HG03103 (cell line): ENCODE data around the gene CDH16.
"Not testable (repeated sequence)": the region's sequence is repeated elsewhere in the genome, so short reads cannot be mapped to it uniquely, and the experiment has no call there.

ENCODE experiments used
- ATAC-seq: cut with Tn5 transposase; IDR thresholded peaks from one replicate; pipeline ENCODE4 v1.9.1; 2021; ENCODE audit warnings: low read depth; ENCODE audit not compliant: unreplicated experiment

CDH16 gene

DNA sequence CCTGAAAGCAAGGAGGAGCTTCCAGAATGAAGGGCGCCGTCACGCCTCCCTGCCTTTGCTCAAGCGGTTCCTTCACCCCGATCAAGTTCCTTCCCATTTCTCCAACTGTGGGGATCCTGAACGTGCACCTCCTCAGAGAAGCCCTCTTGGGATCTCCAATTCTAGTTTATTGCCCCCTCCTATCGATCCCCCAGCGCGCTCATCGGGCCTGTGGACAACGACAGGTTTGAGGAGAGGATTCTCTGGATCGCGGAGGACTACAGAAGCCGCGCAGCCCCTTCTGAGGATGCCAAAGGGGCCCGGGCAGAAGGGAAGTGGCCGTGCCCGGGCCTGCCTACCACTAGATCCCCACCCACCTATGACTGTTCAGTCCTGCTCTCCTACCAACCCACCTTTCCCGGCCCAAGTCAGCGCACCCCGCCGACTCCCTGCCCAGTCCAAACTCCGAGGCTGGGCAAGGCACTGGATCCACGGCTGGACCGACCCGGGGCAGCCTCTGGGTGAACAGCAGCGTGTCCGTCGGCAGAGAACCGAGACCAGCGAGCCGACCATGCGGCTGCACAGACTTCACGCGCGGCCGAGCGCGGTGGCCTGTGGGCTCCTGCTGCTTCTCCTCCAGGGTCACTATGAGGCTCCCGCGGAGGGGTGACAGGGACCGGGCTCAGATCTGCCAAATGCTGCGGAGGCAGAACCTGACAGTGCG is 29.6 kb upstream of the CDH16 start:
- no peak for ATAC-seq

DNA sequence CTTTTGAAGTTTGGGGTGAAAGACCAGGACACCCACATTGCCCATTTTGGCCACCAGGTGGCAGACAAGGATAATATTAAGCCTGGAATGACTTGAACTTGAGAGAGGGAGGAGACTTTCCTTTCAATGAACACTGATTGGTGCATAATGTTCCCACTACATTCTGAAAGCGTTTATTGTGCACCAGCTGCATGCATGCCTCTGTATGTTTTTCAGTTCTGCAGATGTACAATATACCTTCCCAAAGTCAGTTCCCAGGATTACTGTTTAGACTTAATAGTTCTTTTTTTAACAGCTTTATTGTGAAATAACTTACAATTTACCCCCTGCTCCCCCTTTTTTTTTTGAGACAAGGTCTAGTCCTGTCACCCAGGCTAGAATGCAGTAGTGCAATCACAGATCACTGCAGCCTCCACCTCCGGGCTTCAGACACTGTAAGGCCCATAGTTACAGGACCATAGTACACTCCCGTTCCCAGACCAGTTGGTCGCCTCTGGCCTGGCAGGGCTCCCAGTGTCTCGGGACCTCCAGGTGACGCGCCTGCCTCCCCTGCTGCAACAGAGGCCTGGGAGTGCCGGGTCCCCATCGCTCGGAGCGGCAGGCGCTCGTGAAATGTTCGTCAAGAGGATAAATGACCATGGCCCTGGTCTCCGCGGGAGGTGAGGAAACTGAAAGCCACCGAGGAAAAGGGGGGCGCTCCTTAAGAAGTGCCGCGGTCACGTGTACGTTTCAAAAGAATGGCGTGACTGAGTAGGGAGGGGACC is 28.8 kb upstream of the CDH16 start:
- no peak for ATAC-seq

DNA sequence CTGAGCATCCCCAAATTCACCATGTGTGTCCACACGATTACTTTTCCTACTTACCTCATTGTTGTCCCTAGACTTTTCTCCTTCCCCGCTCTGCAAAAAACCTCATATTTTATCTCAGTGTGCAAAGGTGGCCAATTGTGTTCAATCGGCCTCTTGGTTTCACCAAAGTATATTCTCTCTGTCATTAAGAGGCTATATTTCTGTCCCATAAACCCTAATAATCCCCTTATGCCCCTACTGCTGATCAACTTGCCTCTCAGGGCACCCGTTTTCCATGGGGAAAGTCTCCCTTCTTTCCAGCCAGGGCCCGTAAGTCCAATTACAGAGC is 28.3 kb upstream of the CDH16 start:
- ATAC-seq, result no peak

DNA sequence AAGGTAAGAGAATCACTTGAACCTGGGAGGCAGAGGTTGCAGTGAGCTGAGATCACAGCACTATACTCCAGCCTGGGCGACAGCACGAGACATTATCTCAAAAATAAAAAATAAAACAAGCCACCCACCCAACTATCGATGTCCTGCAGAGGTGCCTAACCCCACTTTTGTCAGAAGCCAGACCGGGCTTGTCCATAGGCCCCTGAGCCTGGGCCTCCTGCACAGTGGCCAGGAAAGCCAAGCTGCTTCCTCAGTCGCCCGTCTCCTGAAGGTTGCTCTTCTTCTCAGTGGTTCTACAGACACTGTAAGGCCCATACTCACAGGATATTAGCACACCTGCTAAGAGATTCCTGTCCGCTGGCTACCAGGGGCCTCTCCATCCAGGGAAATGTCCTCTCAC is 27.9 kb upstream of the CDH16 start:
- ATAC-seq, result no peak

DNA sequence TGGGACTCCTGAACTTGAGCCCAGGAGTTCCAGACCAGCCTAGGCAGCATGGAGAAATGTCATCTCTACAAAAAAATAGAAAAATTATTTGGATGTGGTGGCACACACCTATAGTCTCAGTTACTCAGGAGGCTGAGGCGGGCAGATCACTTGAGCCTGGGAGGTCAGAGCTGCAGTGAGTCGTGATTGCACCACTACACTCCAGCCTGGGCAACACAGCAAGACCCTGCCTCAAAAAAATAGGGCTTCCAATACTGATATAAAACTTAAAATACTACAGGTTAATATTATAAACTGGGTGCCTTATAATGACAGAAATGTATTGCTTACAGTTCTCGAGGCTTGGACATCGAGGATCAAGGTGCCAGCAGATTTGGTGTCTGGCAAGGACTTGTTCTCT is 27.3 kb upstream of the CDH16 start:
- ATAC-seq, result no peak

DNA sequence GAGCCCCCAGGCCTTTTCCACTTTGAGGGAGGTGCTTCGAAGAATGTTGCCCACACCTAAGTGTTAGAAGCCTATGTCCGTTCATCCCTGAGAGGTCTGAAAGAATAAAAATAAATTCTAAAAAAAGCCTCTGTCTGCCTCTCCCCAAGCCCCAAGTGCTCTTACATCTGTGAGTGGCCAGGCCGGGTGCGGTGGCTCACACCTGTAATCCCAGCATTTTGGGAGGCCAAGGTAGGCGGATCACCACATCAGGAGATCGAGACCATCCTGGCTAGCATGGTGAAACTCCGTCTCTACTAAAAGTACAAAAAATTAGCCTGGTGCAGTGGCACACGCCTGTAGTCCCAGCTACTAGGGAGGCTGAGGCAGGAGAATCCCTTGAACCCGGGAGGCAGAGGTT is 26.3 kb upstream of the CDH16 start:
- not testable (repeated sequence) for ATAC-seq

DNA sequence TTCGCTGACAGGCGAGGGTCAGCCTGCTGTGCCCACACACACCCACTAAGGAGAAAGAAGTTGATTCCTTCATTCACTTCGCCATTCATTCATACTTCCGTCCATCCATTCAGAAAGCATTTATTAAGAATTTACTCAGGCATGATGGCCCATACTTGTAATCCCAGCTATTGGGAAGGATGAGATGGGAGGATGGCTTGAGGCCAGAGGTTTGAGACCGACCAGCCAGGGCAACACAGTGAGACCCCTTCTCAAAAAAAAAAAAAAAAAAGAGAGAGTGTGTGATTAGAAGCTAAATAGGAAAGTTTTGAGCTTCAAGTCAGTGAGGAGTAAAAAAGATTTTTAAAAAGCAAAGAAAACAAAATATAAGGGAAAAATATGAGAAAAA is 25.4 kb upstream of the CDH16 start:
- no peak for ATAC-seq

DNA sequence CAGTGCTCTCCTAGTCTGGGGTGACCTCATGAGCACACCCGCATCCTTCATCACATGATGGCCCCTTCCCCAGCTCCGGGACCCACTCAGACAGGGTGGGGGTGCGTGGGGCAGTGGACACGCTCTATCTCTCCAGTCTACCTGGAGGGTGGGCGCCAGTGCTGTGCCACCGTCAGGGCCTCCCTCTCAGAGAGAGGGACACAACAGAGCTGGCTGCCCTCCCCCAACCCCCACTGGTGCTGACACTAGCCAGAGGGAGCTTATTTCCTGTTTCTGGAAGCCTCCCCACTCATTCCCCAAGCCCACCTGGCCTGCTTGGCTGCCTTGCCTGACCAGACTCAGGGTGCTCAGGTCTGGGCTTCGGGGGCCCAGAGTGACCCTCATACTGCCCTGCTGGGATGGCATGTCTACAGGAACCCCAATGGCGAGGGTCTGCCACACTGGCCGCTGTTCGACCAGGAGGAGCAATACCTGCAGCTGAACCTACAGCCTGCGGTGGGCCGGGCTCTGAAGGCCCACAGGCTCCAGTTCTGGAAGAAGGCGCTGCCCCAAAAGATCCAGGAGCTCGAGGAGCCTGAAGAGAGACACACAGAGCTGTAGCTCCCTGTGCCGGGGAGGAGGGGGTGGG is 24.9 kb upstream of the CDH16 start:
- ATAC-seq, result no peak

DNA sequence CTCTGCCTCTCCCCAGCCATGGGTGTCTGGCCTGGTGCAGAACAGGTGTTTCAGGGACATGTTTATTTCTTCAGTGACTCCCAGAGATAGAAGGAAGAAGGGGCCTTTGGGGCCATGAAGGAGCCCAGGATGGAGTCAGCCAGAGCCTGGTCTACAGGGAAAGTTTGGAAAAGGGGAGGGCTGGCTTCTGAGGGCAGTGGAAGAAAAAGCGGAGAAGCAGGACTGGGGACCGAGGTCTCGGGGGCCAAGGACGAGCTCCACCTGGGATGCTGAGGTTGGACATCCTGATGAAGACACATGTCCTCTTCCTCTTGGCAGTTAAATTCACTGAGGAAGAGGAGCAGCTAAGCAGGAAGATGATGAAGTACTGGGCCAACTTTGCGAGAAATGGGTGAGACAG is 24.3 kb upstream of the CDH16 start:
- ATAC-seq, result no peak

DNA sequence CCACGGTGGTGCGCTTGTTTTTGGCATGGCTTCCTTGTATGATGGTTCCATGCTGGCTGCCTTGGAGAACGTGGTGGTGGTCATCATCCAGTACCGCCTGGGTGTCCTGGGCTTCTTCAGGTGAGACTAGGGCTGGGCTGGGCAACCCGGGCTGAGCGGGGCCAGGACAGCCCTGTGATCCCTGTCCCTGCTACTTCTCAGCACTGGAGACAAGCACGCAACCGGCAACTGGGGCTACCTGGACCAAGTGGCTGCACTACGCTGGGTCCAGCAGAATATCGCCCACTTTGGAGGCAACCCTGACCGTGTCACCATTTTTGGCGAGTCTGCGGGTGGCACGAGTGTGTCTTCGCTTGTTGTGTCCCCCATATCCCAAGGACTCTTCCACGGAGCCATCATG is 21.6 kb upstream of the CDH16 start:
- ATAC-seq, result no peak

DNA sequence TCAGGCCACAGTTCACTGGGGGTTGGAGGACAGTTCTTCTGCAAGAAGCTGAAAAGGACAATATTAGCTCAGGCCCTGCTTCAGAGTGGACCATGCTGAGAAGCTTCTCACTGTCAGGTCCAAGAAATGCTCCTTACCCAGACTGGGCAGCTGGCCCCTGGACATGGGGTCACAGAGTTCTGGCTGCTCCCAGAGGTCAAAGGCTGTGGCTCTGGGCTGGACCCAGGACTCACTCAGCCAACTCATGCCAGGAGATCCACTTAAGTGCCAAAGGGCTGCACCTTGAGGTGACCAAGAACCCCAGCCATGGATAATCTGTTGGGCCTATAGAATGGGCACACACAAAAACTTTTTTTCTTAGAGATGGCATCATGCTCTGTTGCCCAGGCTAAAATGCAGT is 20.7 kb upstream of the CDH16 start:
- ATAC-seq, result no peak

DNA sequence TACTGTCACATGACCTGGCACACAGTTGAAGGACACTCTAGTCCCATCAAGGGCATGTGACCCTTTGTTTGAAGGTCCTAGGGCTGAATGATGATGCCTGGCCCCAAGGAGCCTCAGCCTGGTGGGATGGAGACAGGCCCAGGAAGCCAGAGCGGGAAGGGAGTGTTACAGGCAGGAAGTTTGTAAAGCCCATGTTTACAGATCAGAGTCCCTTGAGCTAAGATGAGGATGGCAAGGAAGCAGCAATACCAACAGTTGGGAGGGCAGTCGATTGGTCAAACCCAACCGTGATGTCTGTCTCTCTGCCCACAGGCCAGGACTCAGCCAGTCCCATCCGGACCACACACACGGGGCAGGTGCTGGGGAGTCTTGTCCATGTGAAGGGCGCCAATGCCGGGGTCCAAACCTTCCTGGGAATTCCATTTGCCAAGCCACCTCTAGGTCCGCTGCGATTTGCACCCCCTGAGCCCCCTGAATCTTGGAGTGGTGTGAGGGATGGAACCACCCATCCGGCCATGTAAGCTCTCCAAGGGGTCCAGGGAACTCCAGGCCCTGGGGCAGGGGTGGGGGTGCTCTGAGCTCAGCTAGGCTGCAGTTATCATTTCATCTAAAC is 19.1 kb upstream of the CDH16 start:
- ATAC-seq, result no peak

DNA sequence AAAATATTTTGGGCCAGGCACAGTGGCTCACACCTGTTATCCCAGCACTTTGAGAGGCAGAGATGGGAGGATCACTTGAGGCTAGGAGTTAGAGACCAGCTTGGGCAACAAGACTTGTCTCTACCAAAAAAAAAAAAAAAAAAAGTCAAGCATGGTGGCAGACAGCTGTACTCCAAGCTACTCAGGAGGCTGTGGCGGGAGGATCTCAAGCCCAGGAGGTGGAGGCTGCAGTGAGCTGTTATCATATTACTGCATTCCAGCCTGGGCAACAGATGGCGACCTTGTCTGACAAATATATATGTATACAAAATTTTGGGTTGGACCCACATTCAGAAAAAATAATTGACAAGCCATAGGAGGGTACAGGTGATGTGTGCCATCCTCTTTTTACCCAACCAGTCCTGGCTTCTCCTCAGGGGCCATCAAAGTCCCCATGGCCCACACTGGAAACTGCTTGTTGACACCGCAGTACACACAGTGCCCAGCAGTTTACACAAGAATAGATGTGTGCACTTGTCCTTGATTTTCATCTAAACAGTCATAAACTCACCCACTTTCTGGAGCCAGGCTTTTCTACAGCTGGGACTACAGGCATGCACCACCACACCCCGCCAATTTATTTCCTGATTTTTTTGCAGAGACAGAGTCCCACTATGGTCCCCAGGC is 18.3 kb upstream of the CDH16 start:
- no peak for ATAC-seq

DNA sequence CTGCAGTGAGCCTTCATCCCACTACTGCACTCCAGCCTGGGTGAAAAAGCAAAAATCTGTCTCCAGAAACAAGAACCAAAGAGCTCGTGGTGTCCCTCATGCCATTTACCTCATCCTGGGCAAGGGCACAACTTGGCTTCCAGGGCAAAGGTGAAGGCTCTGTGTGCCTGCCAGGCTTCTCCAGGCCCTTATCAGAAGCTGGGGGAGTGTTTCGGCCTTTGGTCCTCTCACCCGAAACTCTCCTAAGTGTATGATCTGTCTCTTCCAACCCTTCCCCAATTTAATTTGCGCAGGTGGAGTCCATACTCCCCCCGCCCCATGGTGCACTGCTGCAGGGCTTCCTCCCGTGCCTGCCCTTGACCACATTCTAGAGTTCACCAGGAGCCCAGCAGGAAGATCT is 17.8 kb upstream of the CDH16 start:
- ATAC-seq, result no peak

DNA sequence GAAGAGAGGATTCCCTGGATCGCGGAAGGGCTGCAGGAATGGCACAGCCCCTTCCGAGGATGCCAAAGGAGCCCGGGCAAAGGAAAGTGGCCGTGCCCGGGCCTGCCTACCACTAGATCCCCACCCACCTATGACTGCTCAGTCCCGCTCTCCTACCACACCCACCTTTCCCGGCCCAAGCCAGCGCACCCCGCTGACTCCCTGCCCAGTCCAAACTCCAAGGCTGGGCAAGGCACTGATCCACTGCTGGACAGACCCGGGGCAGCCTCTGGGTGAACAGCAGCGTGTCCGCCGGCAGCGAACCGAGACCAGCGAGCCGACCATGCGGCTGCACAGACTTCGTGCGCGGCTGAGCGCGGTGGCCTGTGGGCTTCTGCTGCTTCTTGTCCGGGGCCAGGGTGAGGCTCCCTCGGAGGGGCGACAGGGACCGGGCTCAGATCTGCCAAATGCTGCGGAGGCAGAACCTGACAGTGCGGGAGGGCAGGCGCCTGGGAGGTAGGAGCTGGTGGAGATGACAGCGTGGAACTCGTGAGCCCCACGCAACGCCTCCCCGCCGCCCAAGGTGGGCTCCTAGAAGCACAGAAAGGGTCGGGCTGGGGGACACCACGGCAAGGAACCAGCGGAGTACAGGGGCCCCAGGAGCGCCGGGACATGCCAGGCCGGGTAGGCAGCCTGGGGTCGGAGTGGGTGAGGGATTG is 16.8 kb upstream of the CDH16 start, which contains the start of gene CES2:
Gene CES2, plus strand, starts transcription at position 203 of the 698 bp plus-strand sequence. Its CDS starts 120 bp downstream, at position 323.
- no peak for ATAC-seq

DNA sequence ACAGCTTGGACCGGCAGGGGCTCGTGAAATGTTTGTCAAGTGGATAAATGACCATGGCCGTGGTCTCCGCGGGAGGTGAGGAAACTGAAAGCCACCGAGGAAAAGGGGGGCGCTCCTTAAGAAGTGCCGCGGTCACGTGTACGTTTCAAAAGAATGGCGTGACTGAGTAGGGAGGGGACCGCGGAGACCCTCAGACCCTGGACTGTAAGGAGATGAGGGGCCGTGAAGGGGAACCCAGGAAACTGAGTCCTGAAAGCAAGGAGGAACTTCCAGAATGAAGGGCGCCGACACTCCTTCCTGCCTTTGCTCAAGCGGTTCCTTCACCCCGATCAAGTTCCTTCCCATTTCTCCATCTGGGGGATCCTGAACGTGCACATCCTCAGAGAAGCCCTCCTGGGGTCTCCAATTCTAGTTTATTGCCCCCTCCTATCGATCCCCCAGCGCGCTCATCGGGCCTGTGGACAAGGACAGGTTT is 16.2 kb upstream of the CDH16 start:
- peak; percentile 10 for ATAC-seq

DNA sequence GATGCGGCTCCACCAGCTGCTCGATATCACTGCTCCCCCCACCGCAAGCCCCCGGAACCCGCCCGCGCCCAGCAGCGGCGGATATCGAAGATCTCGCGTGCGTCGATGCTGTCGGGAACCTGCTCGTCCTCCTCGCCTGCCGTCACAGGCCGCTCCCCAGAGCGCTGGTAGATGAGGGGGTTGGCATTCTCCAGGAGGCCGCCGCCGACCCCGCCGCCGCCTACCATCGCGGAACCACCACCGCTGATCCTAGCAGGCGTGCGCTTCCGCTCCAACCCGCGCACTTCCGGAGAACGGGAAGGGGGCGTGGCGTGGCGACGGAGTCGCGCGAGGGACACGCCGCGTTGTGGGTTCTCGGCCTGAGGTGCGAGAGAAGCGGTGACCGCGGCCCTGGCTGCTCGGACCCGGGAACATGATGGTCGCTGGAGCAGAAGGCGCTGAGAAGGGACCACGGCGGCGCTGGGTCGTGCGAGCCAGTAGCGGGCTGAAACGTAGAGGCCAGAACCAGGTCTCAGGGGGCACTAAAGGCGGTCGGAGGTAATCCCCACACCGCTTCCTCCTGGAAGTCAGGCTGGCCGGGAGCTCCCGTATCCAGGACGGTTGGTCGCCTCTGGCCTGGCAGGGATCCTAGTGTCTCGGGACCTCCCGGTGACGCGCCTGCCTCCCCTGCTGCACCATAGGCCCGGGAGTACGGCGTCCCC is 15.6 kb upstream of the CDH16 start, which contains the start of gene CIAO2B:
Gene CIAO2B, minus strand, starts transcription at position 265 of the 701 bp plus-strand sequence. Its CDS starts 38 bp downstream, at position 227.
- peak; percentile 67 for ATAC-seq

DNA sequence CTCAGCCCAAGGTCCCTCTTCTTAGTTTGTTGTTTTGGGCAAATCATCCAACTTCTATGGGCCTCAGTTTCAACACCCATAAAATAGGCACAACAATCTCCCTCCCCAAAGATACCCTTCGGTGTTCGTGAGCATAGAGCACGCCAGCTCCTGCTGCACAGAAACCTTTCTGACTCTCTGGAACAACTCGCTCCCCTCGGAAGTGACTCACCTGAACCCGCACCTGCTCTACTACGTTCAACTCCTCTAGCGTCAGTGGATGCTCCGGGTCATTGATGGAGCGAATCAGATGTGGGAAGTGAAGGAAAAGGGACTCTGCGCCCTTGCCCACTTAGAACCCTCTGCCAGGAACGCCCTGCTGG is 15.1 kb upstream of the CDH16 start:
- ATAC-seq, result no peak

DNA sequence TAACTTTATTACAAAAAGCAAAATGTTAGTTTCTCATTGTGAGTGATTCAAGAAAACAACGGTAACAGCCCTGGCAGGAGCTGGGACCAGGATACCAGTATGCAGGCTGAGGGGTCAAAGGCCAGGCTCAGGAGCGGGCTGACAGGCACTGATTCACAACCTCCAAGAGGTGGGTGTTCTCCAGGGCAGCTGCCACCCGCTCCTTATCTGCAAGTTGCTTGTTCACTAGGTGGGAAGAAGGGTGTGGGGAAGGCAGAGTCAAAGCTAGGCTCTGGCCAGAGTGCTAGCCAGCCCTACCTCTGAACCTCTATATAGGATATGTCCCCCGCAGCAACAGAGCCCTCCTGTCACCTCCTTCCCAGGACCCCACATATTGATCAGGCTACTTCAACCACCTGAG is 13.4 kb upstream of the CDH16 start:
- ATAC-seq, result no peak

DNA sequence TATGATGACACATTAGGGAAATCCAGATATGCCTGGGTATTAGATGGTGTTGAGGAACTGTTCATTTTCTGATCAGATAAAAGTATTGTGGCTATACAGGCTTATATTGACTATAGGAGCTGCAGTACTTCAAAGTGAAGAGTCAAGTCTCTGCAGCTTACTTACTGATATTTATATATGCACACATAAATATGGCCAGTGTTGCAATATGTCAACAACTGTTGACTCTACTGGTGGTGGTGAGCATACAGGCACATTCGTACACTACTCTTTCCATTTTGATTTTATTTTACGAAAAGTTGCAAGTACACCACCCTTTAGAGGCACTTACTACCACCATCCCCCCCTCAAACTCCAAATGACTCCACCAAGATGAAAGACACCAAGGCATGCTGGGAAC is 13.0 kb upstream of the CDH16 start:
- ATAC-seq, result no peak
